GM12873 (cell line): ENCODE data around the gene GGTLC1.

Experiments used
- TF ChIP-seq, protein P1 (sequence below): IDR thresholded peaks from 2 replicates; pipeline ENCODE4 v1.5.1; 2012; ENCODE audit warnings: low read depth, mild to moderate bottlenecking, moderate library complexity, low read length, control low read depth; ENCODE audit not compliant: insufficient read depth; ENCODE audit errors: missing control alignments

Gene GGTLC1

DNA sequence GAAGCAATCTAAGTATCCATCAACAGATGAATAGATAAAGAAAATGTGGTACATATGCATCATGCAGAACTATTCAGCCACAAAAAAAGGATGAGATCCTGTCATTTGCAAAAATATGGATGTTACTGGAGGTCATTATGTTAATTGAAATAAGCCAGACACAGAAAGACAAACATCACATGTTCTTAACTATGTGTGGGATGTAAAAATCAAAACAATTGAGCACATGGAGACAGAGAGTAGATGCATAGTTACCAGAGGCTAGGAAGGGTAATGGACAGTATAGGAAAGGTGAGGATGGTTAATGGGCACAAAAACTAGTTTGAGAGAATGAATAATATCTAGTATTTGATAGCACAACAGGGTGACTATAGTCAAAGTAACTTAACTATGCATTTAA is 26.3 kb downstream of the GGTLC1 start:
- TF ChIP-seq, protein P1, sequence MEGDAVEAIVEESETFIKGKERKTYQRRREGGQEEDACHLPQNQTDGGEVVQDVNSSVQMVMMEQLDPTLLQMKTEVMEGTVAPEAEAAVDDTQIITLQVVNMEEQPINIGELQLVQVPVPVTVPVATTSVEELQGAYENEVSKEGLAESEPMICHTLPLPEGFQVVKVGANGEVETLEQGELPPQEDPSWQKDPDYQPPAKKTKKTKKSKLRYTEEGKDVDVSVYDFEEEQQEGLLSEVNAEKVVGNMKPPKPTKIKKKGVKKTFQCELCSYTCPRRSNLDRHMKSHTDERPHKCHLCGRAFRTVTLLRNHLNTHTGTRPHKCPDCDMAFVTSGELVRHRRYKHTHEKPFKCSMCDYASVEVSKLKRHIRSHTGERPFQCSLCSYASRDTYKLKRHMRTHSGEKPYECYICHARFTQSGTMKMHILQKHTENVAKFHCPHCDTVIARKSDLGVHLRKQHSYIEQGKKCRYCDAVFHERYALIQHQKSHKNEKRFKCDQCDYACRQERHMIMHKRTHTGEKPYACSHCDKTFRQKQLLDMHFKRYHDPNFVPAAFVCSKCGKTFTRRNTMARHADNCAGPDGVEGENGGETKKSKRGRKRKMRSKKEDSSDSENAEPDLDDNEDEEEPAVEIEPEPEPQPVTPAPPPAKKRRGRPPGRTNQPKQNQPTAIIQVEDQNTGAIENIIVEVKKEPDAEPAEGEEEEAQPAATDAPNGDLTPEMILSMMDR, result no peak

GRCh38 chr20:23959054-23959453 is 29.5 kb downstream of the GGTLC1 start:
- TF ChIP-seq, protein P1, result no peak

- TF ChIP-seq, protein P1, result no peak
Measured at GRCh38 chr20:23955896-23956295, 32.7 kb downstream of the GGTLC1 start.

- TF ChIP-seq, protein P1, result no peak
Measured at GRCh38 chr20:23954008-23954745, 34.4 kb downstream of the GGTLC1 start.

GRCh38 chr20:23946206-23946605 is 42.4 kb downstream of the GGTLC1 start:
- TF ChIP-seq, protein P1, result no peak

DNA sequence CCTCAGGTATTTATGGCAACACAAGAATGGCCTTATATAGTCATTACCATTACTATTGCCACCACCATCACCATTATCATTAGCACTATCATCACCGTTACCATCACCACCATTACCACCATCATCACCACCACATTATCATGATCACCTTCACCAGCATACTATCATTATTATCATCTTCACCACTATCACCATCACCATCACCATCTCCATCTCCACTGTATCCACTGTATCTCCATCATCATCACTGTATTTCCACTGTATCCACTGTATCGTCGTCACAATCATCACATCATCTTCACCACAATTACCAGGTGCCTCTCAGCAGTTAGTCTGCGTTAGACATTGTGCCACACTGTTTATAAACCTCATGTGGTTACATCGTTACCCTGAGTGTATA is 45.3 kb downstream of the GGTLC1 start:
- TF ChIP-seq, protein P1, result no peak

DNA sequence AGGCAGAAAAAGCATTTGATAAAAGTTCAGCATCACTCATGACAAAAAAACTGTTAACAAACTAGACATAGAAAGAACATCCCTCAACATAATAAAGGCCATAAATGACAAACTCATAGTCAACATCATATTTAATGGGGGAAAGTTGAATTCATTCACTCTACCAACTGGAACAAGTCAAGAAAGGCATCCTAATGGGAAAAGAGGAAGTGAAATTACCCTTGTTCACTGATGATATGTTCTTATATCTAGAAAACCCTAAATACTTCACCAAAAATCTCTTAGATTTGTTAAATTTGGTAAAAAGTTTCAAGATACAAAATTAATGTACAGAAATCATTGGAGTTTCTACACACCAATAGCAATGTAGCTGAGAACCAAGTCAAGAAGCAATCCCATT is 48.9 kb downstream of the GGTLC1 start:
- TF ChIP-seq, protein P1, result no peak
